RWPE2 (cell line): Measurements from ENCODE around the gene CFI.

ENCODE experiments used
- ATAC-seq: fragments of 200-7000 bp; cut with Tn5 transposase; 3 replicates; pipeline ENCODE4 v1.9.1; 2021; ENCODE audit warnings: low read depth
- DNase-seq: peaks from one replicate; pipeline ENCODE4 v3.0.0-alpha.2; 2020; ENCODE audit warnings: low spot score
- H3K27ac ChIP-seq: fragments of 450-650 bp; 2 replicates; pipeline ENCODE4 v1.5.1; 2017; ENCODE audit warnings: mild to moderate bottlenecking; ENCODE audit not compliant: poor library complexity, severe bottlenecking
- H3K27me3 ChIP-seq: fragments of 250-450 bp; sonication (Bioruptor Pico); 2 replicates; pipeline ENCODE4 v1.5.1; 2021; ENCODE audit warnings: mild to moderate bottlenecking, moderate library complexity; ENCODE audit not compliant: insufficient read depth, poor library complexity, severe bottlenecking
- H3K36me3 ChIP-seq: fragments of 250-450 bp; sonication (Bioruptor Pico); 2 replicates; pipeline ENCODE4 v1.5.1; 2020; ENCODE audit warnings: low read depth, mild to moderate bottlenecking, moderate library complexity
- H3K4me1 ChIP-seq: fragments of 250-450 bp; sonication (Bioruptor Pico); 2 replicates; pipeline ENCODE4 v1.5.1; 2021; ENCODE audit warnings: mild to moderate bottlenecking, moderate library complexity; ENCODE audit not compliant: insufficient read depth, poor library complexity, severe bottlenecking
- H3K4me3 ChIP-seq: fragments of 250-450 bp; sonication (Bioruptor Pico); 2 replicates; pipeline ENCODE4 v1.5.1; 2021; ENCODE audit warnings: mild to moderate bottlenecking, moderate library complexity; ENCODE audit not compliant: severe bottlenecking
- H3K9me3 ChIP-seq: fragments of 250-450 bp; sonication (Bioruptor Pico); 2 replicates; pipeline ENCODE4 v1.5.1; 2021; ENCODE audit warnings: mild to moderate bottlenecking, moderate library complexity; ENCODE audit not compliant: severe bottlenecking
- TF ChIP-seq, protein P1 (sequence below): fragments of 450-650 bp; IDR thresholded peaks from one replicate; pipeline ENCODE4 v1.5.1; 2017; ENCODE audit warnings: mild to moderate bottlenecking, moderate library complexity; ENCODE audit not compliant: poor library complexity, severe bottlenecking

The CFI gene

GRCh38 chr4:109836985-109837384 lies 35.2 kb upstream of the CFI start:
- Histone ChIP-seq H3K27ac (no peak overlapping the region), H3K36me3 (no peaks in the 10 kb centered on the region), H3K27me3 (no peaks in the 10 kb centered on the region), H3K9me3 (no peaks in the 10 kb centered on the region), H3K4me3 (no peak overlapping the region), H3K4me1 (no peaks in the 10 kb centered on the region)
- DNase-seq (no peak), ATAC-seq (no peak)
- TF ChIP-seq, protein P1, sequence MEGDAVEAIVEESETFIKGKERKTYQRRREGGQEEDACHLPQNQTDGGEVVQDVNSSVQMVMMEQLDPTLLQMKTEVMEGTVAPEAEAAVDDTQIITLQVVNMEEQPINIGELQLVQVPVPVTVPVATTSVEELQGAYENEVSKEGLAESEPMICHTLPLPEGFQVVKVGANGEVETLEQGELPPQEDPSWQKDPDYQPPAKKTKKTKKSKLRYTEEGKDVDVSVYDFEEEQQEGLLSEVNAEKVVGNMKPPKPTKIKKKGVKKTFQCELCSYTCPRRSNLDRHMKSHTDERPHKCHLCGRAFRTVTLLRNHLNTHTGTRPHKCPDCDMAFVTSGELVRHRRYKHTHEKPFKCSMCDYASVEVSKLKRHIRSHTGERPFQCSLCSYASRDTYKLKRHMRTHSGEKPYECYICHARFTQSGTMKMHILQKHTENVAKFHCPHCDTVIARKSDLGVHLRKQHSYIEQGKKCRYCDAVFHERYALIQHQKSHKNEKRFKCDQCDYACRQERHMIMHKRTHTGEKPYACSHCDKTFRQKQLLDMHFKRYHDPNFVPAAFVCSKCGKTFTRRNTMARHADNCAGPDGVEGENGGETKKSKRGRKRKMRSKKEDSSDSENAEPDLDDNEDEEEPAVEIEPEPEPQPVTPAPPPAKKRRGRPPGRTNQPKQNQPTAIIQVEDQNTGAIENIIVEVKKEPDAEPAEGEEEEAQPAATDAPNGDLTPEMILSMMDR: no peak

GRCh38 chr4:109833756-109834155 lies 32.0 kb upstream of the CFI start:
- H3K4me3 ChIP-seq: no peak overlapping the region
- no peak for ATAC-seq
- TF ChIP-seq, protein P1: no peak

GRCh38 chr4:109827672-109828071 lies 25.9 kb upstream of the CFI start, which contains the start of gene RRH:
Gene RRH, plus strand, starts transcription at chr4:109827972. Its CDS starts 56 bp downstream, at chr4:109828028.
- Histone ChIP-seq H3K27me3 (no peaks in the 10 kb centered on the region), H3K27ac (no peak within 1 kb of the TSS), H3K4me1 (no peaks in the 10 kb centered on the region), H3K36me3 (peaks cover 39% of the 10 kb centered on the region), H3K4me3 (no peak within 1 kb of the TSS), H3K9me3 (no peaks in the 10 kb centered on the region)
- no peak for DNase-seq
- ATAC-seq: no peak
- TF ChIP-seq, protein P1: no peak

More at GRCh38 chr4:109833756-109834155, 32.0 kb upstream of the CFI start:
- H3K27ac ChIP-seq: no peak overlapping the region
- H3K4me1 ChIP-seq: no peaks in the 10 kb centered on the region
- no peaks in the 10 kb centered on the region for H3K36me3 ChIP-seq
- H3K27me3 ChIP-seq: no peaks in the 10 kb centered on the region
- DNase-seq: no peak
- no peaks in the 10 kb centered on the region for H3K9me3 ChIP-seq

DNA sequence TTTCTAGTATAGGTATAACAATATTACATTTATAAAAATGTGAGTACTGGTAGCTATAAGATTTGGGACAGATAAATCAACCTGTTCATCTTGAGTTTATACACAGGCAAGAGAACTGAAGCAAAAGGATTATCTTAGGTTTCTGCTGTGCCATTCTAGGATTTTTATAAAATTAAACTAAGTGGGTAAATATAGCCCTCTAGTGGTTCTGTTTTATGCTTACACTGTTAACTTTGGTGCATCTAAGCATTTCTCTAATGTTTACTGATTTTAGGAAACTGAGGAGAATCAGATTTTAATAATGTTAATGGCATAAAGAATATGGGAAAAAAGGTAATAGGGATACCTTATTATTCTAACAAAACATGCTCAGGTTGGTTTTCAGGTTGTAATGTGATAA lies 24.9 kb upstream of the CFI start:
- ATAC-seq (peak; percentile 44; the same call in 1 of the 3 replicates), DNase-seq (no peak)
- H3K27ac ChIP-seq: no peak overlapping the region
- H3K9me3 ChIP-seq: no peaks in the 10 kb centered on the region
- no peaks in the 10 kb centered on the region for H3K4me1 ChIP-seq
- H3K27me3 ChIP-seq: no peaks in the 10 kb centered on the region
- H3K36me3 ChIP-seq: peaks cover 49% of the 10 kb centered on the region
- TF ChIP-seq, protein P1: peak; percentile 78
- no peak overlapping the region for H3K4me3 ChIP-seq

DNA sequence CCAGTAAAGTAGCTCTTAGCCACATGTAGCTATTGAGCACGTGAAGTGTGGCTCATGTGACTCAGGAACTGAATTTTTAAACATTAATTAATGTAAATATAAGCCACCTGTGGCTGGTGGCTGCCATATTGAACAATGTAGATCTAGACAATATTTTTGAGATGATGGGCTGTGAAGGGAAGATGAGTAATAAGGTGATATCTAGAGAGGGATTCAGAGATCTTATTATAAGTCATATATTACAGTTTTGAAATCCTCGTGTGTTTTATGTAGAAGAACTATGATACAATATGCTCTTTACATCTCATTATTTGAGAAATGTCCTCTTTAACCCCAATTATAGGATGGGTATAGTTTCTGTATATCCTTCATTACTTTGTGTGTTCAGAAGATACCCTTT lies 19.4 kb upstream of the CFI start:
- H3K27me3 ChIP-seq: no peaks in the 10 kb centered on the region
- H3K9me3 ChIP-seq: no peaks in the 10 kb centered on the region
- TF ChIP-seq, protein P1: no peak
- no peak overlapping the region for H3K4me3 ChIP-seq
- peaks cover 89% of the 10 kb centered on the region for H3K36me3 ChIP-seq
- ATAC-seq (no peak), DNase-seq (no peak)
- H3K4me1 ChIP-seq: peaks cover 4% of the 10 kb centered on the region
- no peak overlapping the region for H3K27ac ChIP-seq
